Gastroesophageal sphincter (tissue), 3 donors: ENCODE measurements around the gene ZC3H12C.

Source experiments
- EP300 ChIP-seq: sonication (generic); formaldehyde crosslinking; IDR thresholded peaks from one replicate; pipeline ENCODE4 v1.6.1; 2017; ENCODE audit warnings: antibody characterized with exemption, mild to moderate bottlenecking
- POLR2A ChIP-seq, 2 donors: fragments of 450-650 bp; IDR thresholded peaks; one replicate each; pipeline ENCODE4 v1.6.1; 2017; ENCODE audit warnings: antibody characterized with exemption in 2 of 2, mild to moderate bottlenecking in 2 of 2, moderate library complexity in 1 of 2
- POLR2AphosphoS5 ChIP-seq: sonication (generic); formaldehyde crosslinking; IDR thresholded peaks from one replicate; pipeline ENCODE4 v1.6.1; 2017; ENCODE audit warnings: antibody characterized with exemption
- TF ChIP-seq, protein P1 (sequence below), 4 experiments: fragments of 200-600 bp in 2 of 4; fragments of 450-650 bp in 2 of 4; sonication (generic) in 1 of 4; IDR thresholded peaks; one replicate each; pipeline ENCODE4 v1.5.1; 2017 to 2019; ENCODE audit warnings: antibody characterized with exemption in 4 of 4, mild to moderate bottlenecking in 2 of 4, moderate library complexity in 2 of 4

DNA sequence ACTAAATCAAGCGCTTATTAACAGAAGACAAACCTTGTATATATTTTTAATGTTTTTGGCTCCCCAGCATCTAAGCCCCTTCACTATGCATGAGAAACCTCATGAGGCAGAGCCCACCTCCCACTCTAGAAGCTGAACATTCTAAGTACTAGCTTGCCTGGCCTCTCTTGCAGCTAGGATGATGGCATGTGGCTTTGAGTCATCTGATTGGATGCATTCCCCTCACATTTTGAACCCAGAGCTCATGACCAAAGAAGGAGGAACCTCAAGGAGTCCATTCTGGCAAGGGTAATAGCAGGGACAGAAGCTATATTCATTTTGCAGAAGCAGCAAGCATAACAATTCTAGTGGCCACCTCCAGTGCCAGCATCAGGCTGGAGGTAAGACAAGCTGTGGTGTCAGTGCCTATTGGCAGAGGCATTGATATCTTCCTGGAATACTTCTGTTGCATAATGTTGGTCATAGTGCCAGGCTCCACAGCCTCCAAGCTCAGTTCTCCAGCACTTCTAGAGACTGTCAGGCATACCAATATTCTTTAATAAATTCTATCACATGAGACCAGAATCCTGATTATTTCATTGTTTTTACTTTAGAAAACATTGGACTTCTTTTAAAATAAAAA, 14.2 kb upstream of the ZC3H12C start:
- TF ChIP-seq, protein P1, sequence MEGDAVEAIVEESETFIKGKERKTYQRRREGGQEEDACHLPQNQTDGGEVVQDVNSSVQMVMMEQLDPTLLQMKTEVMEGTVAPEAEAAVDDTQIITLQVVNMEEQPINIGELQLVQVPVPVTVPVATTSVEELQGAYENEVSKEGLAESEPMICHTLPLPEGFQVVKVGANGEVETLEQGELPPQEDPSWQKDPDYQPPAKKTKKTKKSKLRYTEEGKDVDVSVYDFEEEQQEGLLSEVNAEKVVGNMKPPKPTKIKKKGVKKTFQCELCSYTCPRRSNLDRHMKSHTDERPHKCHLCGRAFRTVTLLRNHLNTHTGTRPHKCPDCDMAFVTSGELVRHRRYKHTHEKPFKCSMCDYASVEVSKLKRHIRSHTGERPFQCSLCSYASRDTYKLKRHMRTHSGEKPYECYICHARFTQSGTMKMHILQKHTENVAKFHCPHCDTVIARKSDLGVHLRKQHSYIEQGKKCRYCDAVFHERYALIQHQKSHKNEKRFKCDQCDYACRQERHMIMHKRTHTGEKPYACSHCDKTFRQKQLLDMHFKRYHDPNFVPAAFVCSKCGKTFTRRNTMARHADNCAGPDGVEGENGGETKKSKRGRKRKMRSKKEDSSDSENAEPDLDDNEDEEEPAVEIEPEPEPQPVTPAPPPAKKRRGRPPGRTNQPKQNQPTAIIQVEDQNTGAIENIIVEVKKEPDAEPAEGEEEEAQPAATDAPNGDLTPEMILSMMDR (IDR thresholded peaks at IDR 0.05) = no peak
- TF ChIP-seq POLR2A (IDR thresholded peaks at IDR 0.05) (no peak), POLR2AphosphoS5 (no peak), EP300 (no peak)
